Measurements from ENCODE around the gene OXCT1.
"Not testable (repeated sequence)": the region's sequence is repeated elsewhere in the genome, so short reads cannot be mapped to it uniquely, and the experiment has no call there.

Gene OXCT1

DNA sequence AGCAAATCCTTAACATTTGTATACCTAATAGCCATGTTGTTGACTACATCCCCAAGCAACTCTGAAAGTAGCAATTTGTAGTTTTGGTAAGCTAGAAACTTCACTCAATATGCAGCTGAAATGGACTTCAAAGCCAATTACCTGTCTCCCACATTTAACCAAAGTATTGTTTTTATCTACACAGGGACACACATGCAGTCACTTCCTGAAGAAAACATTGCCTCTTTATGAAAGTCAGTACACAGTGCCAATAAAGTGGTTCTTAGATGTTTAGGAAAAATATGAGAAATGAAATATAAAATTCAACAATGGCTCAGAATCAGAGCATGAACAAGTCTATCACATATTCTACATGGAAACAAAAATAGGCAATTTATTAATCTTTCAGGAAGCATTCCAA, 49.2 kb downstream of the OXCT1 start:
- no peak for DNase-seq

DNA sequence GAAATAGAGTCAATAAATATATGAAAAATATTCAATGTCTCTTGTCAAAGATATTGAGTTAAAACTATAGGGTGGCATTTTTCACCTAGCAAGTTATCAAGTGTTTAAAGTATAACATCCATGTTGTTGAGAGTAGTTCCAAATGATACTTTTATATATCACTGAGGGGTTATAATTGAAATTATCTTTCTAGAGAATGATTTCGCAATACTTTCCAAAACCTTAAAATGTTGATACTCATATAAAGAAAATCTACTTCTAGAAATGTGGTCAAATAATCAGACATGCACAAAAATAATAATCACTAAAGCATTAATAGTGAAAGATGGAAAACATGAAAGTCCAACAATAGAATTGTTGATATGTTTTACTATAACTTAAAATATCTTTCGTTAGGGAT, 50.1 kb downstream of the OXCT1 start:
- no peak for DNase-seq

DNA sequence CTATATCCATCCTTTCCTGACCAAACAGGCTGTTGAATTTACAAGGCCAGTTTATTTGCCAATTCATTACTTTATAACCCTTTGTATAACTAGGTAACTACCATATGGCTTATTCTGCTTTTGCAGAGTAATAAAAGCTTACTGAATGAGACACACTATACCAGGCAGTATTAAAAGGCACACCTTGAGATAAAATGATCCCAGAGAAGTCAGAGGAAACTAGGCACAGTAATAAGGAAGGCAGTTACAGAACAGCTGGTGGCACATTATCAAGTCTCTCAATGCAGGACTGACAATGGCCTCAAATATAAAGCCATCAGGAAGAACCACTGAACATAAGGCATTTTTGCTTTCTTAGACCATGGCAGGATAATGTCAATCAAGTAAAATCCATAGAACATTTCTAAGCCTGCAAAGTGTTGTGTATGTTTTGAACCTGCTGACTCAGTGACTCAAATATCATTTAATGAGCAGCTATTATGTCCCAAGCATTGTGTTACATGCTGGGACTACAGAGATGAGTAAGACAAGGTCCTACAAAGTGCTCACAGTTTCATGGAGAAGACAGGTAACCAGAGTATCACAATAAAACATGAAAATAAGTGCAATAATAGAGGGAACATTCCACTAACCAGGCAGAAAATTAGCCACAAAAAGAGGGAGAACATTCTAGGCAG, 52.5 kb downstream of the OXCT1 start:
- no peak for DNase-seq

- DNase-seq, result no peak
These were observed 54.5 kb downstream of the OXCT1 start for GRCh38 chr5:41815663-41816229.

DNA sequence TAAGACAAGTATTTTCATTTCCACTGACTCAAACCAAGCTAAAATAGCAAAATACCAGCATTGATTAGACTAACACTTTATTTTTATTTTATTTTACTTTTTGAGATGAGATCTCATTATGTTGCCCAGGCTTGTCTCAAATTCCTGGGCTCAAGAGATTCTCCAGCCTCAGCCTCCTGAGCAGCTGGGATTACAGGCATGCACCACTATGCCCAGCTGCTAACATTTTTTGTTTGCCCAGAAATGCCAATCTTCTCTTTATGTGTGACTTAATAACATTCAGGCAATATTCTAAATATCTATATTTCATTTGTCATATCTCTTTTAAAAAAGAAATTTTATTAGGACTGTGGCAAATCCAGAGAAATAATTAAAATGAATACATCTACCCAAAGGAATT, 55.0 kb downstream of the OXCT1 start:
- no peak for DNase-seq

DNA sequence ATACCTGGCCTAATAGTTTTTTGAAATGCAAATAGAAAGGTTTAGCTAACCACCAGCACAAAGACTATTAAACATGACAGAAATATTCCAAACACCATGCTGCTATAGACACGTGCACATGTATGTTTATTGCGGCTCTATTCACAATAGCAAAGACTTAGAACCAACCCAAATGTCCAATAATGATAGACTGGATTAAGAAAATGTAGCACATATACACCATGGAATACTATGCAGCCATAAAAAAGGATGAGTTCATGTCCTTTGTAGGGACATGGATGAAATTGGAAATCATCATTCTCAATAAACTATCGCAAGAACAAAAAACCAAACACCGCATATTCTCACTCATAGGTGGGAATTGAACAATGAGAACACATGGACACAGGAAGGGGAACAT, 55.9 kb downstream of the OXCT1 start:
- not testable (repeated sequence) for DNase-seq

GRCh38 chr5:41812156-41812555, 58.1 kb downstream of the OXCT1 start:
- DNase-seq, result no peak

- no peak for DNase-seq
These were observed 61.1 kb downstream of the OXCT1 start for GRCh38 chr5:41809128-41809527.

- DNase-seq, result no peak
These were observed 61.9 kb downstream of the OXCT1 start for GRCh38 chr5:41808294-41808693.

- no peak for DNase-seq
These were observed 72.6 kb downstream of the OXCT1 start for GRCh38 chr5:41797662-41798061.

DNA sequence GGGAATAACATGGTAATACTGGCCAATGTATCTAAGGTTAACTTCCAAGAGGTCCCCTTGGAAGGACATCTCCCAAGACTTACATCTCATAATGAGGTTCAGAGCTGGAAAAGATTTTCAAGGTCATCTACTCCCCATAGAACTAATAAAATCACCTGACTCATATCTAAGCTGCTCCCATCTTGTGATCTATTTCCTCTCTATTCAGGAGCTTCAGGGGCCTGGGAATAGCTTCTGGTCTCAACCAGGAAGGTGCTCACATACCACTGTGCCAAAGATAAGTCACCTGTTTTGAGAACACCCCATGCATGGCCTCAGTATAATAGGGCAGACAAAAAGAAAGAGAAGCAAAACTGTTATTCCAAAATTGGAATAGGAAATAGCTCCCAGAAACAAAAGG, 74.2 kb downstream of the OXCT1 start:
- no peak for DNase-seq

DNA sequence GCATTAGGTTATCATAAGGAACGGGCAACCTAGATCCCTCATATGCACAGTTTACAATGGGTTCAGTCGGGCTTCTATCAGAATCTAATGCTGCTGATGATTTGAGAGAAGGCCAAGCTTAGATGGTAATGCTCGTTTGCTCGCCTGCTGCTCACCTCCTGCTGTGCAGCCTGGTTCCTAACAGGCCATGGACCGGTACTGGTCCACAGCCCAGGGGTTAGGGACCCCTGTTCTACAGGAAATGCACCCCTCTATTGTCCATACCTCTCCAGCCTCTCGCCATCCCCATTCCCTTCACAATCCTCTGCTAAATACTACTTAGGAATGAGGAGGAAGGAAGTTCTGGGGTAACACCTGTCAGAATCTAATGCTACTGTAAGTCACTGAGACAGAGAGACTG, 75.1 kb downstream of the OXCT1 start:
- no peak for DNase-seq

DNA sequence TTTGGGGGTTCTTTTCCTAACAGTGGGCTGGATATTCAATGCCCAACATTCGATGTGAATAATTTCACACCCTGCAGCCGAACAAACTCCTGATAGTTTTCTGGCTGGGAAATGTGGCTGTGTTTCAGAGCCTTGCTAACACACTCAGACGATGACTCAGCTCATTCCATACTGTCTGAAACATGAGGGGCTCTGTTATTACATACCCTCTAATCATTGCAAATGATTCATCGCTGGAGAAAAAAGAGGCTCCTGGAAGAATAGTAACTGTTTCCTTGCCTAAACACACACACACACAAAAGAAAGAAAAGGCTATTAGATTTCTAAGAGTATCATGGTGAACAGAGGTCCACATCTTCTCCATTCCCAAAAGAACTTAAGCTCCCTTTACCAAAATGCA, 75.8 kb downstream of the OXCT1 start:
- no peak for DNase-seq

GRCh38 chr5:41793141-41793770, 77.0 kb downstream of the OXCT1 start:
- peak; percentile 32 for DNase-seq

DNA sequence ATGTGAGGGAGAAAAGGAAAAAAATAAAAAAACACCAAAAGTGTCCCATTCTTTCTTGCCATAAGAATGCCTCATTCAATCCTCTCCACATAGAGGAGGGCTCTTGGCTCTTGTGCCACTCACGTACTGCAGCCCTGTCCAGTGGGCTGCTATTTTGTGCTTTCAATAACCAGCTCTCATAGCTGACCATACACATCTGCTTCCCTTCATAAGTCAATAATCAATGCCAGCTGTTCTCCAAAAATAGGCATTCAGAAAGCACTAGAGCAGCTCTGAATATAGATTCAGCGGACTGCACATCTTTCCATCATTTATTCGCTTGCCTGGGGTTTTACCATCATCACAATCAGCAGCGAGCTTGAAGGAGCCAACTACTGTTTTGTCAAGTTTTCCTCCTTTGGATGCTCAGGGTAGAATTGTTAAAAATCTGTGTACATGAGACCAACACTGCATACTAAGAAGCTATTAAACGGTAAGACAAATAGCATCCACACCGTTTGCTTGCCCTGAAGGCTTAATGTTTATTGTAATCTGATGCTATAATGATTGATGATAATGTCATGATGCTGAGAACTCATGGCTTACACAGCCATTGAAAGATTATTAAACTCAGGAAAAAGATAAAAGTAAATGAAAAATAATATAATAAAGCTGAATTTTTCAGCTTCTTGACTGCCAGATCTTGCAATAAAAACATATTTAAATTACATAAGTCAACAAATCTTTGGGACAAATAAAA, 80.0 kb downstream of the OXCT1 start:
- DNase-seq, result peak; percentile 14

DNA sequence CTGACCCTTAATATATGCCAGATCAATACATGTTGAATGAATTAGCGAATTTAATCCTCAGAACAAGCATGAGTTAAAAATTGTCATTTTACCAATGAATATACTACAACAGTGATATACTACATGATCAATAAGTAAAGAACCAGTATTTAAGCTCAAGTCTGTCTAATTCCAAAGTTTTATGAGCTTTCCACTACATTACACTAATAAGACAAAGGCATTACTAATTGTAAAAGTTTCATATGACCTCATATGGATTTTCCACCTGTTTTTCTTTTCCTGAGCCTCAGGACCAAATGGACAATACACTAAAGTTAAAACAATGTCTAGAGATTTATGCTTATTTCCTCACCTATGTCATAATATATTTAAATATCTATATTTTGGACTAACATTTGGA, 80.8 kb downstream of the OXCT1 start:
- no peak for DNase-seq

DNA sequence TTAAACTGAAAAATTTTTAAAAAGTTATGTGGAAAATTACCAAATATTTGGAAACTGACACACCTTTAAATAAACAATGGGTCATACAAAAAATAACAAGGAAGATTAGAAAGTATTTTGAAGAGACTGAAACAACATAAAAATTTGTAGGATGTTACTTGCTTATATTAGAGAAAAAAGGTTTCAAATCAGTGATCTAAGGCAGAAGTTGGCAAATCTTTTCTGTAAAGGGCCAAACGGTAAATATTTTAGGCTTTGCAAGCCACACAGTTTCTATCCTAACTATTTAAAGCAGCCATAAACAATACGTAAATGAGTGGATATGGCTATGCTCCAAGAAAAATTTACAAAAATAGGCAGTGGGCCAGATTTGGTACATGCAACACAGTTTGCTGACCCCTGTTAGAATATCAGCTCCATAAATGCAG, 81.3 kb downstream of the OXCT1 start:
- peak; percentile 26 for DNase-seq

GRCh38 chr5:41787265-41787664, 83.0 kb downstream of the OXCT1 start:
- DNase-seq, result no peak

DNA sequence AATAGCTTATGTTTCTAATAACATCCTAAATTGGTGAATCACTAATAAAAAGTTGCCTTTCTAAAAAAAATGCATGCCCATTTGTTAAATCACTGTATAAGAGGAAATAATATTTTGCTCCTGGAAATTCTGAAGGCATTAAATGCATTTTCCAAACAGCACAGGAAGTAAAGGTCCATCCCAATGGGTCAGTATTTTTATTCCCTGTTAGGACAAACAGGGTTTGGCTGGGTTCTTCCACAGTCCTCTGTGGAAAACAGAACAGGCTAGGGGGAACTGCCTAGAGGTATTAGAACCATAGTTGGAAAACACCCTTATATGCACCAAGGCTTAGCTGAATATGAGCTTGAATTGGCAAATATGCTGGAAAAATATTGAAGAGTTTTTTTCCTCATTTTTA, 85.2 kb downstream of the OXCT1 start:
- no peak for DNase-seq

- DNase-seq, result no peak
These were observed 91.8 kb downstream of the OXCT1 start for GRCh38 chr5:41778410-41778809.

GRCh38 chr5:41776435-41776834, 93.8 kb downstream of the OXCT1 start:
- no peak for DNase-seq

GRCh38 chr5:41773799-41774198, 96.4 kb downstream of the OXCT1 start:
- DNase-seq, result no peak

- no peak for DNase-seq
These were observed 97.3 kb downstream of the OXCT1 start for GRCh38 chr5:41772785-41773442.

Measured in NCI-H1092 treated with DMSO at 0.1 percent for 48 hours (cell line).